GM12878 (cell line): ENCODE data around the gene MARVELD1. TPM values are rescaled to one million over a fixed set of nuclear protein-coding genes. Genes with fewer than 3 reads are reported as not detected.

ENCODE experiments used
- ATAC-seq: fragments of 200-7000 bp; cut with Tn5 transposase; 3 replicates; pipeline ENCODE4 v1.9.1; 2020; ENCODE audit warnings: mild to moderate bottlenecking, moderate library complexity
- BruUV-seq: library from RNA; stranded (reverse); fragments of 400-500 nt; replicated peaks from 2 replicates; lab custom pipeline; 2021; lab: Mats Ljungman, UMichigan
- CTCF ChIA-PET: fragments of 300-600 bp; sonication (Branson Sonifier 250); formaldehyde crosslinking; extraction: SDS; loops from one replicate; lab custom pipeline; 2021; ENCODE audit warnings: inconsistent platforms; lab: Yijun Ruan, JAX
- POLR2A ChIA-PET: fragments of 350-600 bp; formaldehyde crosslinking; extraction: SDS; loops from one replicate; lab custom pipeline; 2021; ENCODE audit warnings: inconsistent platforms; lab: Charles Lee
- RAD21 ChIA-PET: fragments of 300-600 bp; sonication (Branson Sonifier 250); formaldehyde crosslinking; loops from one replicate; lab custom pipeline; 2023; ENCODE audit warnings: antibody characterized with exemption; ENCODE audit not compliant: unreplicated experiment; lab: Charles Lee
- SMC1A ChIA-PET: fragments of 300-600 bp; sonication (Branson Sonifier 250); formaldehyde crosslinking; loops from one replicate; lab custom pipeline; 2023; ENCODE audit not compliant: unreplicated experiment, uncharacterized antibody; lab: Charles Lee
- DNase-seq: peaks from one replicate; pipeline ENCODE4 v3.0.0-alpha.2; 2011; ENCODE audit warnings: low read depth, low spot score
- FAIRE-seq: peaks from 3 replicates; lab custom pipeline; 2011; peaks lifted over from hg19 to GRCh38; lab: Jason Lieb, UNC
- H2AFZ ChIP-seq: 2 replicates; pipeline ENCODE4 v1.6.0; 2011; ENCODE audit warnings: low read depth, low read length, control low read depth; ENCODE audit not compliant: control insufficient read depth
- H3K27ac ChIP-seq: 2 replicates; pipeline ENCODE4 v1.5.1; 2011; ENCODE audit warnings: control low read depth; ENCODE audit not compliant: control insufficient read depth, insufficient read depth
- H3K27me3 ChIP-seq, 2 experiments: replicated peaks in 1 of 2; 2 replicates each; pipeline versions ENCODE4 v1.6.0 to v1.6.1; 2011; ENCODE audit warnings: low read length in 1 of 2; ENCODE audit not compliant: control insufficient read depth in 2 of 2, insufficient read depth in 2 of 2
- H3K36me3 ChIP-seq, 2 experiments: 2 replicates each; pipeline ENCODE4 v1.5.1; 2011; ENCODE audit warnings: low read length in 1 of 2; ENCODE audit not compliant: control insufficient read depth in 2 of 2, insufficient read depth in 2 of 2
- H3K4me1 ChIP-seq: 2 replicates; pipeline ENCODE4 v1.6.1; 2011; ENCODE audit warnings: mild to moderate bottlenecking, low read length, moderate library complexity, mixed read lengths; ENCODE audit not compliant: control insufficient read depth, insufficient read depth
- H3K4me2 ChIP-seq: 2 replicates; pipeline ENCODE4 v1.6.0; 2011; ENCODE audit warnings: control low read depth; ENCODE audit not compliant: control insufficient read depth, insufficient read depth
- H3K4me3 ChIP-seq: fragments of 200-600 bp; sonication (generic); 2 replicates; pipeline ENCODE4 v1.5.1; 2016
- H3K79me2 ChIP-seq: 2 replicates; pipeline ENCODE4 v1.6.0; 2011; ENCODE audit warnings: low read length; ENCODE audit not compliant: control insufficient read depth, insufficient read depth
- H3K9ac ChIP-seq: 2 replicates; pipeline ENCODE4 v1.8.0; 2011; ENCODE audit warnings: low read length, control low read depth, mixed read lengths; ENCODE audit not compliant: control insufficient read depth, insufficient read depth
- H3K9me3 ChIP-seq: replicated peaks from 3 replicates; pipeline ENCODE4 v1.5.1; 2011; ENCODE audit warnings: mild to moderate bottlenecking, low read length; ENCODE audit not compliant: control insufficient read depth, insufficient read depth
- H4K20me1 ChIP-seq: 2 replicates; pipeline ENCODE4 v1.6.0; 2011; ENCODE audit not compliant: control insufficient read depth, insufficient read depth
- BMI1 ChIP-seq: fragments of 450-650 bp; IDR thresholded peaks from 2 replicates; pipeline ENCODE4 v1.6.1; 2016; ENCODE audit warnings: mild to moderate bottlenecking, moderate library complexity, borderline replicate concordance
- E2F4 ChIP-seq: IDR thresholded peaks from 2 replicates; pipeline ENCODE4 v1.6.1; 2012; ENCODE audit warnings: low read depth, low read length, improper control_type of control experiment
- FOXM1 ChIP-seq: IDR thresholded peaks from 2 replicates; pipeline ENCODE4 v1.6.1; 2012; ENCODE audit warnings: low read depth, mild to moderate bottlenecking, inconsistent platforms, low read length, moderate library complexity
- GATAD2B ChIP-seq: fragments of 450-650 bp; conservative IDR thresholded peaks from 2 replicates; pipeline ENCODE4 v1.6.1; 2017; ENCODE audit warnings: low read depth, mild to moderate bottlenecking, moderate library complexity
- IKZF1 ChIP-seq: fragments of 450-650 bp; conservative IDR thresholded peaks from 2 replicates; pipeline ENCODE4 v1.6.1; 2017; ENCODE audit warnings: antibody characterized with exemption, mild to moderate bottlenecking
- MAX ChIP-seq: IDR thresholded peaks from 2 replicates; pipeline ENCODE4 v1.6.1; 2012; ENCODE audit warnings: low read depth, low read length, improper control_type of control experiment
- NRF1 ChIP-seq: conservative IDR thresholded peaks from 2 replicates; pipeline ENCODE4 v1.6.1; 2011; ENCODE audit warnings: mild to moderate bottlenecking, low read depth, low read length, improper control_type of control experiment
- POLR2AphosphoS5 ChIP-seq: IDR thresholded peaks from 2 replicates; pipeline ENCODE4 v1.6.1; 2011; ENCODE audit warnings: mild to moderate bottlenecking, low read length, inconsistent platforms
- PRDM15 ChIP-seq: fragments of 450-650 bp; formaldehyde crosslinking; IDR thresholded peaks from 2 replicates; pipeline ENCODE4 v1.4.0; 2020; ENCODE audit warnings: mild to moderate bottlenecking, moderate library complexity
- REST ChIP-seq: IDR thresholded peaks from 2 replicates; pipeline ENCODE4 v1.6.1; 2012; ENCODE audit warnings: mild to moderate bottlenecking, low read depth, low read length
- RFX5 ChIP-seq: IDR thresholded peaks from 2 replicates; pipeline ENCODE4 v1.6.1; 2011; ENCODE audit warnings: low read depth, low read length, improper control_type of control experiment
- SMAD1 ChIP-seq: fragments of 450-650 bp; IDR thresholded peaks from 2 replicates; pipeline ENCODE4 v1.6.1; 2018; ENCODE audit warnings: mild to moderate bottlenecking, low read depth; ENCODE audit not compliant: partially characterized antibody
- SUPT20H ChIP-seq: IDR thresholded peaks from 2 replicates; pipeline ENCODE4 v1.6.1; 2011; ENCODE audit warnings: low read depth, mild to moderate bottlenecking, low read length, moderate library complexity, borderline replicate concordance; ENCODE audit not compliant: control insufficient read depth
- YY1 ChIP-seq: IDR thresholded peaks from 2 replicates; pipeline ENCODE4 v1.6.1; 2011; ENCODE audit warnings: low read depth, mild to moderate bottlenecking, low read length
- ZBED1 ChIP-seq: IDR thresholded peaks from 2 replicates; pipeline ENCODE4 v1.6.1; 2016; ENCODE audit warnings: borderline replicate concordance
- WGBS: methylation state at CpG from one replicate; pipeline ENCODE4 v1.1.6; 2016; ENCODE audit warnings: low lambda C conversion rate; ENCODE audit not compliant: insufficient replicate concordance, insufficient coverage; ENCODE audit errors: missing lambda C conversion rate; 5-methylcytosine and 5-hydroxymethylcytosine counted together
- in situ Hi-C: fragments of 300-500 bp; cut with MboI; formaldehyde crosslinking; loops from 9 replicates; pipeline ENCODE4 v1.14.3; 2018; ENCODE audit warnings: mixed read lengths
- intact Hi-C: fragments of 100-400 bp; cut with micrococcal nuclease; formaldehyde crosslinking; loops from one replicate; pipeline ENCODE4 v1.14.2; 2022; ENCODE audit not compliant: unreplicated experiment
- polyA plus RNA-seq, 11 experiments: library from polyadenylated mRNA; depleted of rRNA in 4 of 11; unstranded in 6 of 11; stranded (reverse) in 5 of 11; fragments of >200 nt; fragmentation: Nextera tagmentation in 4 of 11; fragmentation: Illumina TruSeq in 1 of 11; extraction: Ambion mirVana in 4 of 11; extraction: Trizol in 1 of 11; gene quantifications; 1 replicate in 1 of 11; 2 replicates in 10 of 11; pipeline versions ENCODE4 v1.2.1 to v1.2.3, GENCODE V29; 2011 to 2016; ENCODE audit warnings: inconsistent platforms in 2 of 11, missing spikeins in 2 of 11, low read depth in 1 of 11
- total RNA-seq, 4 experiments: library from RNA; depleted of rRNA in 3 of 4; stranded (reverse); fragments of >200 nt in 3 of 4; fragmentation: Illumina TruSeq in 1 of 4; extraction: Trizol in 1 of 4; gene quantifications; 2 replicates each; pipeline versions ENCODE4 v1.2.1 to v1.2.3, GENCODE V29; 2013 to 2021

MARVELD1 gene
- total and polyA plus RNA-seq, 10 of the 15 experiments (the other 5 are each of a cell fraction or from before 2014, with no cell fraction given): 0.54 to 8.4 (median 3.2) TPM

- TF ChIP-seq MAX (no peak), RFX5 (no peak)
- TF ChIP-seq, all 136 proteins: peak for 0
These were observed 49.9 kb downstream of the MARVELD1 start (continued) for GRCh38 chr10:97763411-97763810.

GRCh38 chr10:97763947-97764346 is 50.4 kb downstream of the MARVELD1 start:
- H3K36me3 ChIP-seq: peaks cover 4 to 16% of the 10 kb centered on the region in 2 experiments
- WGBS: 97% methylated on average over 3 of the region's 3 CpGs
- TF ChIP-seq SMAD1: no peak
- no peak for TF ChIP-seq PRDM15 (CRISPR knock-in tag)
- no peak for TF ChIP-seq POLR2AphosphoS5
- TF ChIP-seq RFX5: no peak
- no peak for TF ChIP-seq REST
- TF ChIP-seq E2F4: no peak
- no peak for TF ChIP-seq GATAD2B
- TF ChIP-seq NRF1: no peak
- no peak for TF ChIP-seq SUPT20H
- TF ChIP-seq YY1: no peak
- no peak for TF ChIP-seq ZBED1
- TF ChIP-seq IKZF1: no peak
- TF ChIP-seq FOXM1: no peak
- no peak for TF ChIP-seq BMI1

More at GRCh38 chr10:97763947-97764346, 50.4 kb downstream of the MARVELD1 start:
- no TSS peak for BruUV-seq
- no peak overlapping the region for H3K4me3 ChIP-seq
- DNase-seq (no peak), ATAC-seq (no peak), FAIRE-seq (no peak)
- ChIA-PET SMC1A (no interaction called here), CTCF (interaction anchor here (0.6 to 2.3 kb wide), 3 partner anchors 62 to 106 kb away, joined by 3 to 7 read pairs (median 3); no protein-coding TSS in a partner anchor), POLR2A (no interaction called here), RAD21 (no interaction called here)
- peaks cover 9% of the 10 kb centered on the region for H3K4me1 ChIP-seq
- H3K9me3 ChIP-seq: no peaks in the 10 kb centered on the region
- peak overlapping the region; percentile 42; the same call in 1 of the 2 replicates for H3K4me2 ChIP-seq
- no peak overlapping the region for H3K27ac ChIP-seq
- no peak overlapping the region for H2AFZ ChIP-seq
- H3K9ac ChIP-seq: no peak overlapping the region
- no peaks in the 10 kb centered on the region for H3K79me2 ChIP-seq
- H4K20me1 ChIP-seq: no peaks in the 10 kb centered on the region
- H3K27me3 ChIP-seq: no peaks in the 10 kb centered on the region
- intact Hi-C loops (no loop called here), in situ Hi-C loops (no loop called here)
